ENCODE results near the gene SVBP.
"Not testable (repeated sequence)": the region's sequence is repeated elsewhere in the genome, so short reads cannot be mapped to it uniquely, and the experiment has no call there.

The SVBP gene

GRCh38 chr1:42817440-42817767 is 207 bp upstream of the SVBP start:
- Histone ChIP-seq H3K4me3 (ENCODE audit: low read length) (no peak overlapping the region), H3K27me3 (ENCODE audit: control insufficient read depth, insufficient read depth, low read length) (no peaks in the 10 kb centered on the region), H3K9me3 (ENCODE audit: control insufficient read depth, low read length) (no peaks in the 10 kb centered on the region), H3K9ac (ENCODE audit: low read length) (no peak overlapping the region), H3K4me1 (ENCODE audit: control insufficient read depth, insufficient read depth, low read length) (peaks cover 11% of the 10 kb centered on the region), H3K36me3 (ENCODE audit: control insufficient read depth, insufficient read depth, low read length) (no peaks in the 10 kb centered on the region)

- H3K36me3 ChIP-seq (ENCODE audit: control insufficient read depth, insufficient read depth, low read length) = no peaks in the 10 kb centered on the region
- H3K27me3 ChIP-seq (ENCODE audit: control insufficient read depth, insufficient read depth, low read length) = no peaks in the 10 kb centered on the region
- peak overlapping the region; percentile 53 for H3K9ac ChIP-seq (ENCODE audit: low read length)
- H3K9me3 ChIP-seq (ENCODE audit: control insufficient read depth, low read length) = no peaks in the 10 kb centered on the region
- H3K4me1 ChIP-seq (ENCODE audit: control insufficient read depth, insufficient read depth, low read length) = peaks cover 11% of the 10 kb centered on the region
- peak overlapping the region; percentile 34 for H3K4me3 ChIP-seq (ENCODE audit: low read length)
Measured at GRCh38 chr1:42815941-42816584, 1.1 kb downstream of the SVBP start.

GRCh38 chr1:42814815-42815214 is 2.4 kb downstream of the SVBP start:
- H3K4me3 ChIP-seq (ENCODE audit: low read length); H3K27me3 ChIP-seq (ENCODE audit: control insufficient read depth, insufficient read depth, low read length); H3K9ac ChIP-seq (ENCODE audit: low read length); H3K36me3 ChIP-seq (ENCODE audit: control insufficient read depth, insufficient read depth, low read length); H3K9me3 ChIP-seq (ENCODE audit: control insufficient read depth, low read length): not testable (repeated sequence)
- peaks cover 11% of the 10 kb centered on the region for H3K4me1 ChIP-seq (ENCODE audit: control insufficient read depth, insufficient read depth, low read length)

DNA sequence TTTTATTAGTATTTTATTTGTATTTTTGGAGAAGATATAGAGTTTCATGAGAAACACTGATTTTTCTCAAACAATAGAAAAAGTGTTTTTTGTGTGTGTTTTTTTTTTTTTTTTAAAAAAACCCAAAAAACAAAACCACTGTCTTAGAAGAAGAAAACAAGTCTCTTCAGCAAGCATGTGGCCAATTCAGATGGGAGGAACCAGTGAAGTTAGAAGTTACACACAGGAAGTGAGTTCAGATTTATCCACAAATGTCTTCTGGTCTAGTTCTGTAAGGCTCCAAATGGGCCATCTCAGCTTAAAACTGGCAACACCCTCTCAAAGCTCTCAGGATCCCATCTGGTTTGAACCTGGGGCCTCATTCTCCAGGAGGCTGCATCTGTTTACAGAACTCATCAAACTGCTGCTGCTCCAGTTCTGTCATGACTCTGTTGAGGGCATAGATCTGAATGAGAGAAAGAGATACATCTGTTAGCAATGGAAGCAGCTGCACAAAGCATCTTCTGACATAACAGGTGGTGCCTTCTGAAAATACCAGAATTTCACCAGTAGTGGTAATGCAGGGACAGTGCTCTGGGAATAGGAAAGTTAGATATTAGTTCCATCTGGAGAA is 10.0 kb downstream of the SVBP start:
- Histone ChIP-seq H3K9me3 (ENCODE audit: control insufficient read depth, low read length) (no peaks in the 10 kb centered on the region), H3K36me3 (ENCODE audit: control insufficient read depth, insufficient read depth, low read length) (no peaks in the 10 kb centered on the region), H3K4me1 (ENCODE audit: control insufficient read depth, insufficient read depth, low read length) (no peaks in the 10 kb centered on the region), H3K27me3 (ENCODE audit: control insufficient read depth, insufficient read depth, low read length) (no peaks in the 10 kb centered on the region), H3K9ac (ENCODE audit: low read length) (no peak overlapping the region), H3K4me3 (ENCODE audit: low read length) (no peak overlapping the region)

GRCh38 chr1:42806593-42806992 is 10.6 kb downstream of the SVBP start:
- no peak overlapping the region for H3K9ac ChIP-seq (ENCODE audit: low read length)
- H3K36me3 ChIP-seq (ENCODE audit: control insufficient read depth, insufficient read depth, low read length) = no peaks in the 10 kb centered on the region
- H3K4me1 ChIP-seq (ENCODE audit: control insufficient read depth, insufficient read depth, low read length) = no peaks in the 10 kb centered on the region
- H3K9me3 ChIP-seq (ENCODE audit: control insufficient read depth, low read length) = no peaks in the 10 kb centered on the region
- H3K4me3 ChIP-seq (ENCODE audit: low read length) = no peak overlapping the region
- H3K27me3 ChIP-seq (ENCODE audit: control insufficient read depth, insufficient read depth, low read length) = no peaks in the 10 kb centered on the region

GRCh38 chr1:42806171-42806570 is 11.0 kb downstream of the SVBP start:
- Histone ChIP-seq H3K9ac (ENCODE audit: low read length) (no peak overlapping the region), H3K4me3 (ENCODE audit: low read length) (no peak overlapping the region), H3K4me1 (ENCODE audit: control insufficient read depth, insufficient read depth, low read length) (no peaks in the 10 kb centered on the region), H3K27me3 (ENCODE audit: control insufficient read depth, insufficient read depth, low read length) (no peaks in the 10 kb centered on the region), H3K36me3 (ENCODE audit: control insufficient read depth, insufficient read depth, low read length) (no peaks in the 10 kb centered on the region), H3K9me3 (ENCODE audit: control insufficient read depth, low read length) (no peaks in the 10 kb centered on the region)

- H3K4me3 ChIP-seq (ENCODE audit: low read length) = no peak overlapping the region
- no peaks in the 10 kb centered on the region for H3K9me3 ChIP-seq (ENCODE audit: control insufficient read depth, low read length)
- peaks cover 4% of the 10 kb centered on the region for H3K27me3 ChIP-seq (ENCODE audit: control insufficient read depth, insufficient read depth, low read length)
- H3K9ac ChIP-seq (ENCODE audit: low read length) = no peak overlapping the region
- H3K36me3 ChIP-seq (ENCODE audit: control insufficient read depth, insufficient read depth, low read length) = no peaks in the 10 kb centered on the region
- H3K4me1 ChIP-seq (ENCODE audit: control insufficient read depth, insufficient read depth, low read length) = no peaks in the 10 kb centered on the region
Measured at GRCh38 chr1:42801832-42802473, 15.2 kb downstream of the SVBP start.

GRCh38 chr1:42797979-42798378 is 19.2 kb downstream of the SVBP start:
- H3K9ac ChIP-seq (ENCODE audit: low read length) = no peak overlapping the region
- H3K9me3 ChIP-seq (ENCODE audit: control insufficient read depth, low read length) = no peaks in the 10 kb centered on the region
- H3K4me1 ChIP-seq (ENCODE audit: control insufficient read depth, insufficient read depth, low read length) = no peaks in the 10 kb centered on the region
- H3K36me3 ChIP-seq (ENCODE audit: control insufficient read depth, insufficient read depth, low read length) = no peaks in the 10 kb centered on the region
- no peak overlapping the region for H3K4me3 ChIP-seq (ENCODE audit: low read length)
- peaks cover 4% of the 10 kb centered on the region for H3K27me3 ChIP-seq (ENCODE audit: control insufficient read depth, insufficient read depth, low read length)

GRCh38 chr1:42797414-42797813 is 19.8 kb downstream of the SVBP start:
- Histone ChIP-seq H3K27me3 (ENCODE audit: control insufficient read depth, insufficient read depth, low read length) (peaks cover 4% of the 10 kb centered on the region), H3K36me3 (ENCODE audit: control insufficient read depth, insufficient read depth, low read length) (no peaks in the 10 kb centered on the region), H3K4me3 (ENCODE audit: low read length) (no peak overlapping the region), H3K4me1 (ENCODE audit: control insufficient read depth, insufficient read depth, low read length) (no peaks in the 10 kb centered on the region), H3K9me3 (ENCODE audit: control insufficient read depth, low read length) (no peaks in the 10 kb centered on the region), H3K9ac (ENCODE audit: low read length) (no peak overlapping the region)

DNA sequence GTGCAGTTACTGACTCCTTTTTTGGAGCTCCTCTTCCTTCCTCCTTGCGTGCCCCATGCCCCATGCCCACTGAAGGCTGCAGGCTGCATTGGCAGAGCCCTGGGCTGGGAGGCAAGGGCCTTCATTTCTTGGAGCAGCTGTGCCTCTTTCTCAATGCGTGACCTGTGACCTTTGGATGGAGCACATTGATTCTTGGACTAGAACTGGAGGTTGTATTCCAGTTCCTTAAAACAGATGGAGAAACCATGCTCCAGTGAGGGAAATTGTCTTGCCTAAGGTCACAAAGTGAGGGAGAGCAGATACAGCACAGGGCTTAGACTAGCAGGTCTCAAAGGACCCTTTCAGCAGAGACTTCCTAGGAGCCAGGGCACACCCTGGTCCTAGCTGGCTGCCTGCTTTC is 23.4 kb downstream of the SVBP start:
- Histone ChIP-seq H3K4me3 (ENCODE audit: low read length) (no peak overlapping the region), H3K9me3 (ENCODE audit: control insufficient read depth, low read length) (no peaks in the 10 kb centered on the region), H3K36me3 (ENCODE audit: control insufficient read depth, insufficient read depth, low read length) (no peaks in the 10 kb centered on the region), H3K4me1 (ENCODE audit: control insufficient read depth, insufficient read depth, low read length) (no peaks in the 10 kb centered on the region), H3K27me3 (ENCODE audit: control insufficient read depth, insufficient read depth, low read length) (no peaks in the 10 kb centered on the region), H3K9ac (ENCODE audit: low read length) (no peak overlapping the region)

GRCh38 chr1:42788021-42788420 is 29.2 kb downstream of the SVBP start:
- Histone ChIP-seq H3K4me1 (ENCODE audit: control insufficient read depth, insufficient read depth, low read length) (peaks cover 7% of the 10 kb centered on the region), H3K4me3 (ENCODE audit: low read length) (no peak overlapping the region), H3K27me3 (ENCODE audit: control insufficient read depth, insufficient read depth, low read length) (peaks cover 13% of the 10 kb centered on the region), H3K9ac (ENCODE audit: low read length) (no peak overlapping the region), H3K36me3 (ENCODE audit: control insufficient read depth, insufficient read depth, low read length) (no peaks in the 10 kb centered on the region), H3K9me3 (ENCODE audit: control insufficient read depth, low read length) (no peaks in the 10 kb centered on the region)

DNA sequence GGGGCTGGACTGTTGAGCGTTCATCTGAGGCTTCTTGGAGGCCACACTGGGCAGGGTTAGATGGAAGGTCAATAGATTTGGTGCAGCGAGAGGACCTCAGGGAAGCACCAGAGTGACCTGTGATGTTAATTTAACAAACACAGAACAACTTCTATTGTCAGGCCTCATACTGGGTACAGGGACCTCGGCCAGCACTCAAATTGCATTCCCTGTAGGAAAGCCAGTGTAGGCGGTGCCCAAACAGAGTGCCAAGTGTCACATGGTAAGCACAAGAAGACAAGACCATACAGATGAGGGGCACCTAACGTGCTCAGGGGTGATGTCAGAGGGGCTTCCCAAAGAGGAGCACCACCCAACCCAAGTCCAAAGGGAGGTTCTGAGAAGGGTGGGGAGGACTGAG is 31.1 kb downstream of the SVBP start:
- Histone ChIP-seq H3K36me3 (ENCODE audit: control insufficient read depth, insufficient read depth, low read length) (no peaks in the 10 kb centered on the region), H3K9me3 (ENCODE audit: control insufficient read depth, low read length) (no peaks in the 10 kb centered on the region), H3K4me1 (ENCODE audit: control insufficient read depth, insufficient read depth, low read length) (peaks cover 7% of the 10 kb centered on the region), H3K4me3 (ENCODE audit: low read length) (no peak overlapping the region), H3K9ac (ENCODE audit: low read length) (no peak overlapping the region), H3K27me3 (ENCODE audit: control insufficient read depth, insufficient read depth, low read length) (peaks cover 13% of the 10 kb centered on the region)
